Stimulated activated naive CD4-positive, alpha-beta T cell (primary cell): ENCODE data around the gene TGM5.

Experiments used
- DNase-seq, 6 experiments: peaks; one replicate each; lab custom pipeline; 2025; lab: John Stamatoyannopoulos, UW

Gene TGM5

GRCh38 chr15:43193710-43194109 is 73.0 kb downstream of the TGM5 start:
- DNase-seq = no peak

- DNase-seq = no peak
Measured at GRCh38 chr15:43190178-43190577, 76.5 kb downstream of the TGM5 start.

GRCh38 chr15:43189296-43189695 is 77.4 kb downstream of the TGM5 start:
- no peak for DNase-seq

DNA sequence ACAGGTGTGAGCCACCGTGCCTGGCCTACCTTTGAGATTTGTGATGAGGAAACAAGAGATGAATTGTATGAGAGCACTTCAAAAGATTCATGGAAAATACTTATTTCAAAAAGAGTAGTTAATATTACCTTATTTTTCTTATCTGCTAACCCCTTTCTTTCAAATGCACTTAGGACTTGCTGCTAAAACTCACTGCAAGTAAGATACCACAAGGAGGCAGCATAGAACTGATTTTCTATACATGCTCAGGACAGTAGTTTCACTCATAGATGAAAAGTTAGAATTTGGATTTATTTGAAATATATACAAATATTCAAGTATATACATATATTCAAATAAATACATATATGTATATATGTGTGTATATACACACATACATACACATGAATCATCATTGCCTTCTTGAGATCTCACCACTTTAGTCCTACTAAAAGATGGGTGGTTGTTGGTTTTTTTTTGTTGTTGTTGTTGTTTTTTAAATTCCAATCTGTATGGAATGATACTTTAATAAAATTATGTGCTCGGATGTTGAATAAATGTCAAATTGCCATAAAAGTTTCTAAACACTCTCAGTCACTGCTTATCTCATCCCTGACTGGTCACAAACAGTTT is 79.1 kb downstream of the TGM5 start:
- DNase-seq = peak in 3 of 6 experiments; percentile 23 to 55 (median 38)

GRCh38 chr15:43186003-43186353 is 80.8 kb downstream of the TGM5 start:
- no peak for DNase-seq

DNA sequence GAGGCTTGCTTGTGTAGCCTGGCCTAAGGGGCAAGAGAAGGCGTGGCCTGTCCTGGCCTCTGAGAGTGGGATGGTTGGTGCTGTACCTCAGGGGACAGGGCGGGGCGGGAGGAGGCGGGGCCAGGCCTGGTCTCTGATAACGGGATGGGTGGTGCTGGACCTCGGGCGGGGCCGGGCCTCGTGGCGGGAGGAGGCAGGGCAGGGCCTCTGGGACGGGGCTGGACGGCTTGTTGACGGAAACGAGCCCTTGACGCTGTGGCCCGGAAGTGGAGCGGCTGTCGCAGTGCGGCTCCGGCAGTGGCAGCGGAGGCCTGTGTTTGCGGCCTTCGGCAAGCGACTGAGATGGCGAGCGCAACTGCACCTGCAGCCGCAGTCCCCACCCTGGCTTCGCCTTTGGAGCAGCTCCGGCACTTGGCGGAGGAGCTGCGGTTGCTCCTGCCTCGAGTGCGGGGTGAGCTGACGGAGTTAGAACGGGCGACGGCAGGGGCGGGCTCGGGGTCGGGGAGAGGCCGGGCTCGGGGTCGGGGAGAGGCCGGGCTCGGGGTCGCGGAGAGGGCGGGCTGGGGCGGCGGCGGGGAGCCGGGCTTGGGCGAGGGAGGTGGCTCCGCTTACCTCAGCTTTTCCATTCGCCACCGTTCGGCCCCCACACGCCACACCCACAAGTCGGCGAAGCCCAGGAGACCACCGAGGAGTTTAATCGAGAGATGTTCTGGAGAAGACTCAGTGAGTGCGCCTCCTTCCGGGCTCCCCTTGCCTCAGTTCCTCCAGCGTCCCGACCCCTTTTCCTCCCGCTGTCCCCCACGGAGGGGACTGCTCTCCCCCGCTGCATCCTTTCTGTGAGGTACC is 81.3 kb downstream of the TGM5 start, which contains the start of gene CCNDBP1:
Gene CCNDBP1, plus strand, starts transcription at position 247 of the 846 bp plus-strand sequence. Its CDS starts 96 bp downstream, at position 343.
- peak; percentile 62 to 84 (median 76) for DNase-seq

DNA sequence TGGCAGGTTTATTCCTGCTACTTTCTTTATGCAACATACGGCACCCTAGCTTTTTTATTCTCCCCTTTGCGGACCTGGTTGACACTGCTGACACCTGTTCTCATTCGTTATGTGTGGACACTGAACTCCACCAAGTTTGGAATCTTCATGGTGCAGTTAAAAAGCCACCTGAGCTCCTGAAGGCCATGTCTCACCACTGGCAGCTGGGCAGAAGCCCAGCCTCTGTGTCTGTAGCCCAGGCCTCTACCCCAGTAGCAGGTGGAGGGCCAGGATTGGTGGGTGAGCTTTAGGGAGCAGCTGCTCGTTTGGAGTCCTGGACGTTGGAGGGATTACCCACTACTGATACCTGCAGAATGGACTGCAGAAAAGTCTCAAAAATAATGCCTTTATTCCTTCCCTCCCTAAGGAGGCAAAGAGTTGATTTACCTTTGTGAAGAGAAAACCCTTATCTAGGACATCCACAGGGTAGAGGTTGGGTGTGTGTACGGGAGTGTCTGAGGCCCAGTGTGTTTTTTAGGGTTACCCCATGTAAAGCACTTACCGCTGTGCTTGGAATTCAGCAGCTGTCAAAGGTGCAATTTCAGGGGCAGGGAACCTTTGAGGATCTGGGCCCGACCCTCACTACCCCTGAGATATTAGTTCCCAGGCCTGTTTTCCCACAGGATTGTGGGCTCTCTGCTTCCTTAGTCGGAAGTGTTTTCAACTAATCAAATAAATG is 82.2 kb downstream of the TGM5 start:
- DNase-seq = no peak

DNA sequence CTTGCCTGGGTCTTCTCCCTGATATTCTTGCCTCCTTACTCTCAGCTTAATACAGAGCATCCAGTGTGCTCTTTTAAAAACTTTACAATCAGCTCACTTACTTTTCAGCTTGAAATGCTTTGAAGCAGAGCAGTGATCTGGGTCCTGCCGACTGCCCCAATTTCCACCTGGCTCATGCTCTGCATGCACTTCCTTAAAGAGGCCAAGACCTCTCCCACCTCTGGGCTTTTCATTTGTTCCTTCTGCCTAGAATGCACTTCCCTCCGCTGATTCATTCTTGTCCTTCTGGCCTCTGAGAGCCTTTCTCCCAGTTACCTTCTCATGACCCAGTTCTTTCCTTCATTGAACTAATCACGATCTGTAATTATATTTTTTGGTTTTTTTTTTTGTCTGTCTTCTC is 83.5 kb downstream of the TGM5 start:
- DNase-seq = no peak
